HG03521 (cell line): ENCODE results near the gene SCUBE1.

Source experiments
- ATAC-seq: cut with Tn5 transposase; IDR thresholded peaks from one replicate; pipeline ENCODE4 v1.9.1; 2021; ENCODE audit warnings: mild to moderate bottlenecking, moderate library complexity; ENCODE audit not compliant: unreplicated experiment

The SCUBE1 gene

GRCh38 chr22:43330178-43331068, 12.7 kb downstream of the SCUBE1 start:
- no peak for ATAC-seq

DNA sequence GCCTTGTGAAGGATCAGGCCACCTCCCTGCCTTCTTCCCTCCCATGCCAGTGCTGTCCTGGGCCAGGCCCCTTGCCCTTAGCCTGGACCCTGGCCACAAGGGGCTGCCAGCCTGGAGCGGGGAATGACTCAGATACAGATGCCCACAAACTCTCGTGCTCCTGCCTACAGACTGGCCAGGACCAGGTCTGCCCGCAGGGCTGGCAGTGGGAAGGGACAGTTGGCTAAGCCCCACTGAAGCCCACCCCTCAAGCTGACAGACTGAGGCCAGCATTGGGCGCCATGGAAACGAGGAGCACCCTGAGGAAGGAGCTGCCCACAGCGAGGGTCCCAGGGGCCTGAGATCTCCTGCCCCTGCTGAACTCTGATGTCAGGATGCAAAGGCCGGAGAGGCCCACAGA, 14.1 kb downstream of the SCUBE1 start:
- ATAC-seq: no peak

DNA sequence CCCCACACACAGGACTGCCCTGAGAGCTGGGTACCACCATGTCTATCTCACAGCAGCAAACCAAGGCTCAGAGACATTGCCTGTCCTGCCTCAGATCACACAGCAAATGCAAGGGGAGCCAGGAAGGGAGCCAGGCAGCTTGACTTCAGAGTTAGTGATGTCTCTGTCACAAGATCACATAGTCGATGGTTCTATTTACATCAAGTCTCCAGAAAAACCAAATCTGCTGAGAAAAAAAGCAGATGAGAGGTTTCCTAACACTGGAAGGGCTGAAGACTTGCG, 16.1 kb downstream of the SCUBE1 start:
- no peak for ATAC-seq

- no peak for ATAC-seq
Observed at GRCh38 chr22:43326331-43327156, 16.6 kb downstream of the SCUBE1 start.

DNA sequence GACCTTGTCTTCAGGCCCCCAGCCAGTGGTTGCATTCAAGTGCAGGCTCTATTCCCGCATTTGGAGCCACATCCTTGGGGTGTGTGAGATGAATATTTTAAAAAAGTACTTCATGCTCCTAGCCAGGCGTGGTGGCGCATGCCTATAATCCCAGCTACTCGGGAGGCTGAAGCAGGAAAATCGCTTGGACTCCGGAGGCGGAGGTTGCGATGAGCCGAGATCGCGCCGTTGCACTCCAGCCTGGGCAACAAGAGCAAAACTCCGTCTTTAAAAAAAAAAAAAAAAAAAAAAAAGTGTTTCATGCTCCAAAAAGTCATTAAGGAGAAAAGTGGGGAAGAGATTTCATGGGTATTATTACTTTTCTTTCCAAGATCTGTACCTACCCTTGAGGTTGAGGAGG, 18.0 kb downstream of the SCUBE1 start:
- no peak for ATAC-seq

- ATAC-seq: no peak
Observed at GRCh38 chr22:43320943-43321900, 21.9 kb downstream of the SCUBE1 start.

- ATAC-seq: no peak
Observed at GRCh38 chr22:43319661-43320486, 23.3 kb downstream of the SCUBE1 start.

GRCh38 chr22:43317239-43317638, 25.9 kb downstream of the SCUBE1 start:
- no peak for ATAC-seq

- no peak for ATAC-seq
Observed at GRCh38 chr22:43315687-43316217, 27.4 kb downstream of the SCUBE1 start.

- ATAC-seq: no peak
Observed at GRCh38 chr22:43314611-43315010, 28.6 kb downstream of the SCUBE1 start.

DNA sequence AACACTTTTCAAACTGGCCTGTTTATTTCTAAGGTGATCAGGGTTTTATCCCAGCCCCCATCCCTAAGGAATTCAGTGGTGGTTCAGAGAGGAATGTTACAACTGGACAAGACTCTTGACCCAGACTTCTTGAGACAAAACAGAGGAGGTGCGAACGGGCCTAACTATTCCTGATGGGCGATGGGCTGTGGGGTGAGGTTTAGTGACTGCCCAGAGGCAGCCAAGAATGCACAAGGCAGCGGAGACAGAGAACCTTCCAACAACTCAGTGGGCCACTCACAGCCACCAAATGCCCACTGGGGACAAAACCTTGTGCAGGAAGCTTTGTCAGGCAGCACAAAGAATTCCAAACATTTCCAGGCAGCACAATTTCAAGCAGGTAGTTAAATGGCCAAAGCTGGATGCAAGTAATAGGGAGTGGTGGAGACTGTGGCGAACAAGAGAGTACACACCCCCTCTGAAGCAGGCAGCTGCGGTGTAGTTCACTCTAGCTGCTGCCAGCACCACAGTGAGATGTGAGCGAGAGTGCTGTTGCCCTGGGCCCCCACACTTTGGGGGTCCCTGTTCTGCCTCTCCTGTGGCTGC, 29.2 kb downstream of the SCUBE1 start:
- no peak for ATAC-seq

GRCh38 chr22:43313244-43313889, 29.8 kb downstream of the SCUBE1 start:
- no peak for ATAC-seq

DNA sequence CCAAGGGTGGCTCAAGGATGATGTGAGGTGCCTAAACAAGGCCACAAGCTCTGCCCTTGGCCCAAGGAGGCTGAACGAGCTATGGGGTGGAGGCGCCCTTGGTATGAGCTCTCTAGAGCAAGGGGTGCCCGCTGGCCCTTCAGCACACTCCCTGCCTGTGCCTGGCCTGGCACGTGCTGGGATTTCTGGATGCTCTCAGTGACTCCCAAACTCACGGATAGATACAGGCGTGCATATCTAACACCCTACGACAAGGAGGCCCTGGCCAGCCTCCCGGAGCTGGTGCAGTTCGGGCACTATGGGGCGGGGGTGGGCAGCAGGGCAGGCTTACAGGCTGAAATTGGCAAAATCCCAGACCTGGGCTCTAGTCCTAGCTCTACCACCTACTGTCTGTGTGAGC, 30.6 kb downstream of the SCUBE1 start:
- no peak for ATAC-seq

GRCh38 chr22:43310798-43311197, 32.4 kb downstream of the SCUBE1 start:
- no peak for ATAC-seq

DNA sequence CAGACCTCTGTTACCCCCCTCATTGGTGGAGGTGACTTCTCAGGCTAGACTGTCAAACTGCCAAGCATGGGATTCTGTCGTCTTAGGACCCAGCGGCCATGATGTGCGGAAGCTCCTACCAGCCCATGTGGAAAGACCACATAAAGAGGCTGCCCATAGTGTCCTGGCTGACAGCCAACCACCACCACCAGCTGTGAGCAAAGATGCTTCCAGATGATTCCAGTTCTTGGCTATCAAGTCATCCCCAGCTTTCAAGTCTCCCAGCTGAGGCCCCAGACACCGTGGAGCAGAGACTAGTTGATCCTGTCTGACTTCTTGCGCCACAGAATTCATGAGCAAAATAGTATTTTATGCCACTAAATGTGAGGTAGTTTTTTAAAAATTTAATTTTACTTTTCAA, 32.9 kb downstream of the SCUBE1 start:
- ATAC-seq: no peak

- no peak for ATAC-seq
Observed at GRCh38 chr22:43308836-43309235, 34.3 kb downstream of the SCUBE1 start.

GRCh38 chr22:43308060-43308830, 34.9 kb downstream of the SCUBE1 start:
- ATAC-seq: no peak

GRCh38 chr22:43305806-43306205, 37.4 kb downstream of the SCUBE1 start:
- ATAC-seq: no peak
